H54 (cell line): ENCODE data around the gene PRRC2A.
A peak's percentile ranks its signal among the peaks of the same experiment; 100 is the strongest.
"Not testable (repeated sequence)": the region's sequence is repeated elsewhere in the genome, so short reads cannot be mapped to it uniquely, and the experiment has no call there.

Source experiments
- DNase-seq: peaks from one replicate; pipeline ENCODE4 v3.0.0; 2011; ENCODE audit warnings: low spot score, mixed read lengths; ENCODE audit not compliant: insufficient read length
- FAIRE-seq: peaks from 3 replicates; lab custom pipeline; 2011; peaks lifted over from hg19 to GRCh38; lab: Jason Lieb, UNC
- POLR2A ChIP-seq: IDR thresholded peaks from 2 replicates; pipeline ENCODE4 v1.6.1; 2011; ENCODE audit warnings: low read depth, mild to moderate bottlenecking, low read length

PRRC2A gene

GRCh38 chr6:31579546-31580437 is 40.7 kb upstream of the PRRC2A start:
- DNase-seq (no peak), FAIRE-seq (no peak)
- no peak for TF ChIP-seq POLR2A

- FAIRE-seq: no peak
- DNase-seq: no peak
- TF ChIP-seq POLR2A: no peak
Measured at GRCh38 chr6:31580438-31580740, 40.1 kb upstream of the PRRC2A start.

DNA sequence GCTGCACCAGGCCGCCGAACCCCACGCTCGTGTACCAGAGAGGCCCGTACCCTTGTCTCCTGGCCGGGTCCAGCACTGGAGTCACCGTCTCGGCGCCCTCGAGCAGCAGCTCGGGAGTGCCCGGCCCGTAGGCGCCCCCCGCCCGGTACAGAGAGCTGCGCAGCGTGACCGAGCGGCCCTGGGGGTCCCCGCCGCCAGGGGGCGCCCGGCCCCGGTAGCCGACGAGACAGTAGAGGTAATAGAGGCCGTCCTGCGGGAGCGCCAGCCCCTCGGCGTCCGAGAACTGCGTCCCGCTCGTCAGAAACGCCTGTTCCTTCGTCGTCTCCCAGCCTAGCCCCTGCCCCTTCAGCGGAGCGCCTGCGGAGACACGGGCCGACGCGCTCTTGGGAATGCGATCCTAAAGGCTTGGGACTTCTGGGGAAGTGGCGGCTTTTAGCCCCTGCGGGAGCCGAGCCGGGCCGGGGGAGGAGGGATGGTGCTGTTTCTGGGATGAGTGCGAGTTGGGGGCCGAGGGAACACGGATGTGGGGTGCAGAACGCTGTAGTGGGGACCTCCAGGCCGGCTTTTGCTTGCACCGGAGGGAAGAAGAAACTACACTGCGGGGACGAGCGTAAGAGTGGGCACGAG is 39.6 kb upstream of the PRRC2A start:
- TF ChIP-seq POLR2A: peak; percentile 44; the same call in 1 of the 2 replicates
- FAIRE-seq: no peak
- peak; percentile 59 for DNase-seq

DNA sequence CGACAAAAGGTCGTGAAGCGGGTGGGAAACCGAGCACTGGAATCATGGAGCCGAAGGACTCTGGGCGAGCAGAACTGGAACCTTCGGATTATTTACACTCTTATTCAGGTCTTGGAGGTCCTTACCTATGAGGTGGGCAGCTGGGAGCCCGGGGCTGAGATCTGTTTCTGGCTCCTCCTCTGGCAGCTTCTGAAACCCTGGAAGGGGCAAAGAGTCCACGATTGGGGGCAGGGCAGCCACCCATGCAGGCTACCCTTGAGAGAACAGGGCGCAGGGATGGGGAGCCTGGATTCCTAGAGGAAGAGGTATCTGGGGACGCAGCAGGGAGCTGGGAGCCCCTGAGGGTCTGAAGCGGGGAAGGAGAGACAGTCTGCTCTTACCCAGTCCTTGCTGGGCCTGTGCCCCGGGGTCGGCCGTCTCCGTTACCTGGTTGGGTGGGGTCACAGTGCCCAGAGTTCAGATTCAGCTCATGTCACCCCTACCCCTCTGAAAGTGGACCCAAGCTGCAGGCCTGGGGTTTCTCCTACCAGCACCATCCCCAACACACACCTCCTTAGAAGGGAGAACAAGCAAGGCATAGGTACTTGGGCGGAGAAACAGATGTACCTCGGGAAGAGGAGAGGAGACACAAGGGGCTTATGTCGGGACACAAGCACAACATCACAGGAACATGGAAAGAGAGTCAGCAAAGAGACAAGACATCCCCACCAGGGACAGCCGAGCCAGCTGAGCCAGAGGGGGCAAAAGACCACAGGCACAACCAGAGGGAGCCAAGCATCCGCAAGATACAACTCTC is 38.9 kb upstream of the PRRC2A start:
- DNase-seq (no peak), FAIRE-seq (no peak)
- TF ChIP-seq POLR2A: no peak

DNA sequence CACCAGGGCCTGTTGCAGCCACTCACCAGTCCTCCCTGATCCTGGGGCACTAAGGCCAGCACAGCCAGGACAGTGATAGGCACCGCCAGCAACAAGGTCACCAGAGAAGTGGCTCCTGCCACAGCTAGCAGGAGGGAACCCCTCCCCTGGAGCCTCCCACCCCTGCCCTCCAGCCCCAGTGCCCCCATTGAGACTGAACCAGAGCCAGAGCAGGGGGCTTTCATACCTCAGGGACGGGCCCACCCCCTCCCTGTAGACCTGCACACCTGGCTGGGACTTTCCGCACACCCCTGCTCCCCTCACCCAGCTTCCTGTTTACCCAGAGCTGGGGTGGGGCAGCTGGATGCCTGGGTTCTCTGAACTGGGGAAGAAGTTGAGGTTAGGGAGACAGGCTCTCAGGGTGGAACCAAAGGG is 38.3 kb upstream of the PRRC2A start, which contains the start of gene LTB:
Gene LTB (minus strand): TSS at position 195 of the 414 bp plus-strand sequence. CDS start 7 bp downstream, at position 188.
- DNase-seq (no peak), FAIRE-seq (no peak)
- TF ChIP-seq POLR2A: no peak

- FAIRE-seq: no peak
- TF ChIP-seq POLR2A: no peak
Measured at GRCh38 chr6:31585491-31585890, 35.0 kb upstream of the PRRC2A start.

GRCh38 chr6:31586008-31586407 is 34.5 kb upstream of the PRRC2A start, which contains the start of gene LST1:
Gene LST1 (plus strand): TSS chr6:31586277. CDS start chr6:31587300, 1,023 bp downstream.
- DNase-seq: no peak
- no peak for FAIRE-seq
- TF ChIP-seq POLR2A: no peak

More at GRCh38 chr6:31585491-31585890, 35.0 kb upstream of the PRRC2A start:
- DNase-seq: no peak

- no peak for TF ChIP-seq POLR2A
- DNase-seq: no peak
- FAIRE-seq: no peak
Measured at GRCh38 chr6:31586599-31587281, 33.8 kb upstream of the PRRC2A start.

DNA sequence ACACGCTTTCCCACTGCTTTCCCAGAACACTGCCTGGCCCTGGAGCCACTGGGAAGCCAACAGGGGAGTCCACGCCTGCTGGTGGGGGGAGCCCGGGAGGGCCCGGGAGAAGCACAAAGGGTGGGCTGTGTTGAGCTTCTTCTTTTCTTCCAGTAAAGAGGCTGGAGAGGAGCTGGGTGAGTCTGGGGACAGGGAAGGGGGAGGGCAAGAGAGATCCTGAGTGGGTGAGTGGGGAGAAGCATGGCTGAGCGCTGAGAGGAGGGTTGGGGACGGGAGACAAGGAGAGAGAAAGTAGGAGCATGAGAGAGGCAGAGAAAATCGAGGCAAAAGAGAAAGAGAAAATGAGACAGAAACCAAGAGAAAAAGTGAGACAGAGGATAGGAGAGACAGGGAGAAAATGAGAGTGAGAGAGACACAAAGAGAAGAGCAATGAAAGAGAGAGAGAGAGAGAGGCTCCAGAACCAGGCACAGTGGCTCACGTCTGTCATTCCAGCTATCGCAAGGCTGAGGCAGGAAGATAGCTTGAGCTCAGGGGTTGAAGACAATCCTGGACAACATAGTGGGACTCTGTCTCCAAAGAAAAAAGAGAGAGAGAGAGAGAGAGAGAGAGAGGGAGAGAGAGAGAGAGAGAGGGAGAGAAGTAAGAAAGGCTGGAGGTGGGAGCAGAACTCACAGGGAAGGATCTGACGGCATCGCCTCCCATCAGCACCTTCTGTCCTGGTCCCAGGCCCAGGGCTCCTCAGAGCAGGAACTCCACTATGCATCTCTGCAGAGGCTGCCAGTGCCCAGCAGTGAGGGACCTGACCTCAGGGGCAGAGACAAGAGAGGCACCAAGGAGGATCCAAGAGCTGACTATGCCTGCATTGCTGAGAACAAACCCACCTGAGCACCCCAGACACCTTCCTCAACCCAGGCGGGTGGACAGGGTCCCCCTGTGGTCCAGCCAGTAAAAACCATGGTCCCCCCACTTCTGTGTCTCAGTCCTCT is 32.4 kb upstream of the PRRC2A start:
- no peak for FAIRE-seq
- TF ChIP-seq POLR2A: no peak
- no peak for DNase-seq

DNA sequence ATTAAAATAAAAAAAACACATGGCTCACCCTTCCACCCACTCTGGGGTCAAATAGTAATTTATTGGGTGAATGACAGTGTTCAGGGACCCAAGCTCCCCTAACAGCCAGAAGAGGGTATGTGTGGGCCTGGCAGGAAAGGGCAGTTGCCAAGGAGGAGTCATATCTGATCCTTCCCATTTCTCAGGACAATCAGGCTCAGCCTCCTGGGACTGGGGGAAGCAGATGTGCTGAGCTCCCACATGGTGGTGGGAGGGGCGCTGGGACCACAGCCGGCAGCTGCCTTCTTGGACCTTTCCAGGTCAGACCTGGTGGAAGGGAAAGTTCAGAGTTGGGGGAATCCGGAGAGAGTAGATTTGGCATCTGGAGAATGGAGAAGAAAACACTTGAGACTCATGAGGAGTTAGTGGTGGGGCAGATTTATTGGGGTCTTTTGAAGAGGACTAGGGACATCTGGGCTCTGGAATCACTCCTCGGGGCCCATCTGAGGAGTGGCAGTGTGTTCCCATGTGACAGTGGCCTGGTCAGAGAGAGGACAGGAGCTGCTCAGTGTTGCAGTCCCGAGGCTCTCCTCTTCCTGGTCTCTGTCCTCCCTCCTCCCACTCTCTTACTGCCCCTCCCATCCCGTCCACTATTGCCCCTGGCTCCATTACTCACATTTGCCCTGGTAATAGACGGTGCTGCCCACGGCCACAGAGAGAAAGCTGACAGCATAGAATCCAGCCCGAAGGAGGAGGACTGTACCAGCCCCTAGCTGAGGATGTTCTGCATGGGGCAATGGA is 31.5 kb upstream of the PRRC2A start:
- no peak for FAIRE-seq
- TF ChIP-seq POLR2A: no peak
- DNase-seq: no peak

DNA sequence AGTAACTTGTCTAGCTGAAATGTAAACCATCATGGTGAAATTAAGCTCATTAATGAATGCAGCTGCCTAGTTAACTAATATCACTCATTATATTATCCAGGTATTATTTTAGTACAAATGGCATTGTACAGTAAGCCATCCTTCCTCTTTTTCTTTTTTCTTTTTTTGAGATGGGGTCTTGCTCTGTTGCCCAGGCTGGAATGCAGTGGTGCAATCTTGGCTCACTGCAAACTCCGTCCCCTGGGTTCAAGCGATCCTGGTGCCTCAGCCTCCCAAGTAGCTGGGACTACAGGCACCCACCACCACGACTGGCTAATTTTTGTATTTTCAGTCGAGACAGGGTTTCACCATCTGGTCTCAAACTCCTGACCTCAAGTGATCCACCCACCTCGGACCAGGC is 29.8 kb upstream of the PRRC2A start:
- DNase-seq, FAIRE-seq: not testable (repeated sequence)

DNA sequence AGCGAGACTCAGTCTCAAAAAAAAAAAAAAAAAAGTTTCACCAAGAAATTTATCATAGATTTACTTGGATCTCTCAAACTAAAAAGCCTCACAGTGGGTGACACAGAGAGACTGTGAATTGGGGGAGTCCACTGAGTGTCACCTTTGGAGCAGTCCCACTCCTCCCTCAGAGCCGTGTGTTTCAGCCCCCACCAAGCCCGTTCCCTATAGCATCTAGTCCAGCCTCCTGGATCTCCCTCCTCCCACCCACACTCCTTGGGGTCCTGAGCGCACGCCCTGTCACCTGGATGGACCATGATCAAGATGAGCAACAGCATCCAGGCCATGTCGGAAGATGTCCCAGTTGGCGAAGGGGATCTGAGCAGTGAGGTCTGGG is 28.1 kb upstream of the PRRC2A start:
- no peak for TF ChIP-seq POLR2A
- DNase-seq (no peak), FAIRE-seq (no peak)
